DMS153 treated with DMSO at 0.1 percent for 48 hours (cell line): ENCODE data around the gene KCNH2.
"Not testable (repeated sequence)": the region's sequence is repeated elsewhere in the genome, so short reads cannot be mapped to it uniquely, and the experiment has no call there.

Experiments
- DNase-seq: peaks from one replicate; lab custom pipeline; 2025; ENCODE audit not compliant: unreplicated experiment; lab: John Stamatoyannopoulos, UW

The KCNH2 gene

DNA sequence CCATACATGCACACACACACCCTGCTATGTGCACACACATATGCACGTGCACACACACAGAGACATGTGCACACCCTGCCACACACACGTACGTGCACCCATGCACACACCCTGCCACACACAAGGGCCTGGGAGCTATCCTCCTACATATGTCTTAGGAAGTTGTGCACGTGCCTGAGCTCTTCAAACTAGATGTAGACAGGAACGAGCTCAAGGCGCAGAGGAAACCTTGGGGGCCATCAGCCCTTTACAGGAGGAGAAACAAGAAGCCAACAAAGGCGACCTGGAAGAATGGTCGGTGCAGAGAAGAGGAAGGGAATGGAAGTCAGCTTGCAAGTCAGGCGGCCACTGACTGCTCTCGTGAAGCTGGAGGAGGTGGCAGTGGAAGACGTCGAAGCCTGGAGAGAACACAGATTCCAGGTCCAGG lies 67.1 kb downstream of the KCNH2 start:
- no peak for DNase-seq

- DNase-seq: not testable (repeated sequence)
These were observed 67.7 kb downstream of the KCNH2 start for GRCh38 chr7:150910305-150910995.

- no peak for DNase-seq
These were observed 68.7 kb downstream of the KCNH2 start for GRCh38 chr7:150909200-150909995.

DNA sequence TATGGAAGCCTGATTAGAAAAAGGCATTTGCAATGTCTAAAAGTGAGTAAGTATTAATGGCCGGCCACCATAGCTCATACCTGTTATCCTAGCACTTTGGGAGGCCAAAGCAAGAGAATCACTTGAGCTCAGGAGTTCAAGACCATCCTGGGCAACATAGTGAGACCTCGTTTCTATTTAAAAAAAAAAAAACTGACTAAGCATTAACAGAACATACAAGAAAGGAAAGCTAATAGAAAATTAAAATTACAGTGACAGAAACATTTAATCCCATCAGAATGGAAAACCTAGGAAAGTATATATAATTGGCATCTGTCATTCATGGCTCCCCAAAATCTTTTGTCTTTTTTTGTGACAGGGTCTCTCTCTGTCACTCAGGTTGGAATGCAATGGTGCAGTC lies 69.9 kb downstream of the KCNH2 start:
- no peak for DNase-seq

DNA sequence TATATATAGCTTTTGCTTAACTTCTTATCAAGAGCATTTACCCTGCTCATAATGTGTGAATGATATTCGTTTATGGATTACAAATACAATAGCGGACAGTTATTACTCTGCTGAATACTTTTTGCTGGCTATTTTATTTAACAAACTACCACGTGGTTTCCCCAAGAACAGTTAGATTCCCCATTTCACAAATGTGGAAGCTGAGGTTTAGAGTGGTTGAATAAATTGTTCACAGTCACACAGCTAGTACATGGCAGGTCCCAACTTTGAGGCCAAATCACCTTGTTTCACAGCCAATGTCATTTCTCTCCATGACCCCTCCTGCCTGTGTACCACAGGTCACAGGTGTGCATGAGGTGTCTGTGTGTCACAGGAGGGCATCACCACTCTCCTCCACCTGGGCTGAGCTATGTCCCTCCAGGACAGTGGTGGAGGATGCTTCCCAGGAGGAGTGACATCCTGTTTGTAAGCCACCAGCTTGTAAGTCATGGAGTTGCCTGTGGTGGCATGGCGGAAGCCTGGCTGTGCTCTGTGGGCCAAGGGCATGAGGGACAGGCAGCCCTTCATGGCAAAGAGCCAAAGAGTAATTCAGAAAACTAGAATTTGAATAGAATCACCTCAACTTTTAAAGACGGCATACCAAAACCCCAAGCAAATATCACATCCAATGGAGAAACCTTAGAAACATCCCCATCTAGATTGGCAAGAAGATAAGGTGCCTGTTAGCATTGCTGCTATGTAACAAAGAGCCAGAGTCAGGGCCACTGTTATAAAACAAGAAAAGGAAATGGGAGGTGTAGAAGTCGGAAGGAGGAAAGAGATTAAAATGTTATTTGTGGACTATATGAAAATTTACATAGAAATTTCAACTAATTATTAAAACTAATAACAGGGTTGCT lies 73.9 kb downstream of the KCNH2 start:
- no peak for DNase-seq

DNA sequence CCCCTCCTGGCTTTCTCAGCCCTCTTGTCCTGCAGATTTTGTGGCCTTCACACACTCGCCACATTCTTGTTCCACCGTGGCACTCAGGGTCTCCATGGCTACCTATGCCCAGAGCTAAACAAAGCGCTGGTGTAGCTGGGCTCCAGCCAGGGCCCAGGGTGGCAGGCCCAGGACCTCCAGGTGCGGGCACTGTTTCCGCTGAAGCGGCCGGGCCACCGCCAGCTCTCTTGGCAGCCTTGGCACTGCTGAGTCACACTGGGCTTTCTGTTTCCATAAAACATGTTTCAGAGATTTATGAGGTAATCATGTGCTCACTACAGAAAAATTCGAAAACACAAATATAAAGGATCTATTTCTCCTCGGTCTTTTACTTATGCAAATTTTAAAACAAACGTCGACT lies 74.5 kb downstream of the KCNH2 start:
- peak; percentile 85 for DNase-seq

GRCh38 chr7:150902078-150903033 lies 75.8 kb downstream of the KCNH2 start:
- no peak for DNase-seq

DNA sequence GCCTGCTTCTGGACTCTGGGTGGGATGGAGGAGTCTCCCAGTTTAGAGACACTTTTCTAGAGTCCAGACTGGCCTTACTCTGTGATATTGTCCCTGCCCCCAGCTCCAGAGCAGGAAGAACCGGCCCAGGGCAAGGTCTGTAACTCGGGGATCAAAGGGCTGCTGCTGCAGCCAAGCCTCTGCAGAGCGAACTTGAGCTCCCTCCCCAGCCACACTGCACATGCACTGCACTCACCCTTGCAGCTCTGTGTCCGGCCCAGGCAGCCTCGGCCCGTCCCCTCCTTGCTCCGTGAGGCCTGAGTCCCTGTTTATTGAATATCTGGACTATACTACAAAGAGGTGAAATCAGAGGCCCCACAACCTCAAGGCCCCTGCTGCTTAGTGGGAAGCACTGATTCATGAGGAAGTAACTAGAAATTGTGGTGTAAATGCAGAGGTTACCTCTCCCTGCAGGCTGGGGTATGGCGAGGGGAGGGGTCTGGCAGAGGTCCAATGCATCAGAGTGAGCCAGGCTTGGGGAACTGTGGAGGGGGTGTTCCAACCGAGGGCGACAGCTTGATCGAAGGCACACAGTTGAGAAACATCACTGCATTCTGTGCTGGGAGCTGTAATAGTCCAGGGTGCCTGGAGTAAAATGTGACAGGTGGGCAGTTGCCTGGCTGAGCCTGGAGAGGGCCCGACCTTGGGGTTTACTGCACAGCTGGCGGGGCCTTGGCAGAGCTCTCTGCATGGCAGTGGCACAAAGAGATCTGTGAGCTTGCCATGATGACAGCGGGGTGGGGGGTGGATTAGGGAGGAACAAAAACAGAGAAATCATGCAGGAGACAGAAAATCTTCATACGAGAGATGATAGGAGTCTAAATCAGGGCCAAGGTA lies 76.7 kb downstream of the KCNH2 start:
- no peak for DNase-seq

DNA sequence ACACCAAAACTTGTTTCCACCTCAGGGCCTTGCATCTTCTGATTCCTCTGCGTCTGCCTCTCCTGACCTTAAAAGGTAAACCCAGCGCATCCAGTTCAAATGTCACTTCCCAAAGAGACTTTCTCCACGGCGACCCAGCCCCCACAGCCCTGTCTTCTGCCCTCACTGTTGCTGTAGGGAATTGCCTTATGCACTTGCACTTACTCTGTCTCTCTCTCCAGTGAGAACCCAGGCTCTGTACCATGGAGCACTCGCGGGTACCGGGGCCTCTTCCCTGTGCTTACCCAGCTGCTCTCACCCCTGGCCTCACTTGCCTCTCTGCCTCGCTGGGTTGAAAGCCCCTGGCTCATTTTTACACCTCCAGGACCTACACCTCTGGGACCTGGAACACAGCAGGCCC lies 77.4 kb downstream of the KCNH2 start:
- DNase-seq: no peak

- peak; percentile 21 for DNase-seq
These were observed 79.6 kb downstream of the KCNH2 start for GRCh38 chr7:150898475-150899011.

DNA sequence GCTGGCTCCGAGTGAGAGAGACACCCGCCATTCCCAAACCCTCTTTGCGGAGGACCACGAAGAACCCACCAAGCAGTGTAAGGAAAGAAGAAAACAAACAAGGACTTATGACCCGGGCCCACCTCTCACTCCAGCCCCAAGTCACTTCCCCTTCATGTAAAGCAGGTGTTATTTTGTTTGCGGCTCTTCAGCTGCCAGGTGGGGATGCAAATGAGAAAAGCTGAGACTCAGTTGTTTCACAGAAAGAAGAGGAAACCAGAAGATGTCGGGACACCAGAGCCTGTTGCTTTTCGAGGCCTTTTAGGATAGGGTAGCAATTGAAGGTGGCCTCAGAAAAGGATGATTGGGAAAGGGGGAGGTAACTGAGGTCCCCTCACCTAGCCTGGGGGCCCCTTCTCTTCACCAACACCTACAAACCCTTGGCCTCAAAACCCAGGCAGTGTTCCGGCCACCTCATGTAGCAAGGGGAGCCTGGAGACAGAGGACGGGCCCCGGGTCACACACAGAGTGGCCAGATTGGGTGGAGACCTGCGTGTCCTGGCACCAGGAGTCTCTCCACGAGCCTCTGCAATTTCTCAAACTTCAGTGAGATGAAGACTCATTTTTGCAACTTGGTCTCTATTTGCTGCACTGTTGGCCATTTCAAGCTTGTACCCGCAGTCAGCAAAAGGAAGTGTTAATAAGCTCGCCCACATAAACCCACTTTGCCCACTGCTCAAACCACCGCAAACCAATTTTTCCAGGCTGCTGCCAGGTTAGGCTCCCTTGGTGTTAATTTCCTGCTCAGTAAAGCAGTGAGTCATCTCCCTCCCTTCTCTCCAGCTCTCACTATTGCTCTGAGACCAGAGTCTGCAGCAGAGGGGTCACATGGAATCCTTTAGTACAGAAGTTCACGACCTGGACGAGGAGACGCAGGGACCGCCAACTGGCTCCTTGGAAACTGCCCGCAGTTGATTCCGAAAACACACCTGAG lies 80.3 kb downstream of the KCNH2 start:
- DNase-seq: no peak

DNA sequence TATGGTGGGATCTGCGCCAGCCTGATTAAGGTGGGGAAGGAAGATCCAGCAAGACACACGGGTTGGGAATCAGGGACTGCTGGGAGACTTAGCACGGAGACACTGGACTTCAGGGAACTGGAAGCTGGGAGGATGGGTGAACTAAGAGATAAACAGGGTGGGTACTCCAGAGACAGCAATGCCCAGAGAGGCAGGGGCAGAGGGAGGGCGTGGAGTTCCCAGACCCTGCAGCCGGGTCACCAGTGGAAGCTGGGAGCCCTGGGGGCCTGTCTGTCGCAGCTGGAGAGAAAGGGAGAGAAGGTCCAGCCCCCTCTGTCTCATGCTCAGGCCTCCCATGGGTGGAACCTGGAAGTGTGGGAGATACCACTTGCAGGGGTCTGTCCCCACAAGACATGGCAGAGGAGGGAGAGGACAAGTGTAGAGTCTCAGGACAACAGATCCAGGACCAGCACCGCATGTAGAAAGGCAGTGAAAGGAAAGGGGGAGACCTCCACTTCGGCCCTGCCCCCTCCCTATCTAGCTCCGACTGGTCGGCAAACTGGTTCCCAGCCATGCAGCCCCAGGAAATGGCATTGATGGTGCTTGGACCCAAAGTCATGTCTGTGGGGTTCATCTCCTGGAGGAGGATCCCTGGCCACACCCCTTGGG lies 81.4 kb downstream of the KCNH2 start:
- no peak for DNase-seq

DNA sequence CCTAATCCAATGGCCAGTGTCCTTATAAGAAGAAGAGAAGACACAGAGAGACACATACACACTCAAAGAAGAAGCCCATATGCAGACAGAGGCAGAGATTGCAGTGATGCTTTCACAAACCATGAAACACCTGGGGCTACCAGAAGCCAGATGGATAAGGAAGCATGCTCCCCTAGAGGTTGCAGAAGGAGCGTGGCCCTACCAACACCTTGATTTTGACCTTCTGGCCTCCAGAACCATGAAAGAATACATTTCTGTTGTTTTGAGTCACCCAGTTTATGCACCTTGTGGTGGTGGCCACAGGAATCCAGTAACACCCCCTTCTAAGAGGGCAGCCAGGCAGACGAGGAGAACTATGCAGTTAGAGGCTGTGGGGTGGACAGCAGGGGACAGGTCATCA lies 82.3 kb downstream of the KCNH2 start:
- no peak for DNase-seq
